ENCODE measurements around the gene FGF16. TPM values are rescaled to one million over a fixed set of nuclear protein-coding genes. Genes with fewer than 3 reads are reported as not detected.
A peak's percentile ranks its signal among the peaks of the same experiment; 100 is the strongest.

FGF16 gene
- total RNA-seq, 2 experiments from 2014 or later: not detected

DNA sequence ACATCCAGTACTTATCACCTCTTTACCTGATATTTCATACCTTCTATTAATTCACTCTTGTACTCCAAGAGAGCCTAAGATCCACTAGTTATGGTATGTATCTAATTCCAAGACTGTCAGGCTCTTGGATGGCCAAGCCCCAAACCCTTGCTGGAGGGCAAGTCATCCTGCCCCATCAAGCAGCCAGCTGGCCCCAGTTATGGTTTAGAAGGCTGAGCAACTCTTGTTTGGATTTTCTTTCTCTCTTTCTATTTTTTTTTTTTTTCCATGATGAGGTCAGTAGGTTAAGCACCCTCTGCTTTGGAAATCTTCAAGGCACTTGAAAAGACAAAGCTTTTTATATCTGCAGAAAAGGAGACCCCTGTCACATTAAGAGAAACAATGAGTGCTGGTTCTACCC, 10.9 kb upstream of the FGF16 start:
- H3K4me3 Mint-ChIP-seq: no peak overlapping the region
- no peak for DNase-seq
- no peaks in the 10 kb centered on the region for H3K27me3 Mint-ChIP-seq
- H3K4me1 Mint-ChIP-seq: no peaks in the 10 kb centered on the region
- H3K9me3 Mint-ChIP-seq (ENCODE audit: low read depth): no peaks in the 10 kb centered on the region
- ATAC-seq: no peak
- no peak overlapping the region for H3K27ac Mint-ChIP-seq
- CTCF ChIA-PET: no interaction called here
- H3K36me3 Mint-ChIP-seq: no peaks in the 10 kb centered on the region

- Mint-ChIP-seq H3K27ac (no peak overlapping the region), H3K4me3 (no peak overlapping the region), H3K4me1 (peaks cover 2% of the 10 kb centered on the region), H3K9me3 (ENCODE audit: low read depth) (no peaks in the 10 kb centered on the region), H3K36me3 (no peaks in the 10 kb centered on the region), H3K27me3 (no peaks in the 10 kb centered on the region)
- ATAC-seq (no peak), DNase-seq (no peak)
- CTCF ChIA-PET: no interaction called here
These were observed 10.5 kb upstream of the FGF16 start for GRCh38 chrX:77436682-77437081.

- Mint-ChIP-seq H3K27ac (no peak overlapping the region), H3K9me3 (ENCODE audit: low read depth) (no peaks in the 10 kb centered on the region), H3K36me3 (no peaks in the 10 kb centered on the region), H3K4me1 (peaks cover 2% of the 10 kb centered on the region), H3K4me3 (no peak overlapping the region), H3K27me3 (no peaks in the 10 kb centered on the region)
- ATAC-seq: no peak
- no peak for DNase-seq
- CTCF ChIA-PET: no interaction called here
These were observed 6.9 kb upstream of the FGF16 start for GRCh38 chrX:77440330-77440729.

GRCh38 chrX:77441033-77441432, 6.2 kb upstream of the FGF16 start:
- H3K9me3 Mint-ChIP-seq (ENCODE audit: low read depth): no peaks in the 10 kb centered on the region
- H3K36me3 Mint-ChIP-seq: no peaks in the 10 kb centered on the region
- H3K4me1 Mint-ChIP-seq: peaks cover 2% of the 10 kb centered on the region
- CTCF ChIA-PET: no interaction called here
- DNase-seq: no peak
- H3K27me3 Mint-ChIP-seq: peaks cover 5% of the 10 kb centered on the region
- no peak for ATAC-seq
- no peak overlapping the region for H3K27ac Mint-ChIP-seq
- no peak overlapping the region for H3K4me3 Mint-ChIP-seq

- H3K9me3 Mint-ChIP-seq (ENCODE audit: low read depth): no peaks in the 10 kb centered on the region
- H3K27me3 Mint-ChIP-seq: peaks cover 5% of the 10 kb centered on the region
- CTCF ChIA-PET: no interaction called here
- H3K27ac Mint-ChIP-seq: no peak overlapping the region
- DNase-seq (no peak), ATAC-seq (no peak)
- no peak overlapping the region for H3K4me3 Mint-ChIP-seq
- no peaks in the 10 kb centered on the region for H3K36me3 Mint-ChIP-seq
- peaks cover 2% of the 10 kb centered on the region for H3K4me1 Mint-ChIP-seq
These were observed 5.7 kb upstream of the FGF16 start for GRCh38 chrX:77441479-77441878.

DNA sequence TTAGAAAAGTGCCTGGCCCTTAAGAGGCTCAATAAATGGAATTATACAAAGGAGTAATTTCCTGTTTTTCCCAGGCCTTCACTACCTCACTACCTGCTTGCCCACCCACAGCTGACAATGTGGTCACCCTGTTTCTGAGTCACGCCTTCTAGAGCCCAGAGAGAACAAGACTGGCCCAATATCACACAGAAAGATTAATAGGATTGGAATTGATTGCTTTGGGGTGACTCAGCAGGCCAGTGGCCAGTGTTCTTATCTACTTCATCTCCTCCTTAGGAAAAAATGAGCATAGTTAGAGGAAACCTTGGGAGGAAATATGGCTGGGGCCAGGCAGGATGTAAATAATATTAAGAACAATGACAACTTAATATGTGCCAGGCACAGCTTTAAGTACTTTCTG, 4.5 kb upstream of the FGF16 start:
- no peak overlapping the region for H3K27ac Mint-ChIP-seq
- no peak for ATAC-seq

DNA sequence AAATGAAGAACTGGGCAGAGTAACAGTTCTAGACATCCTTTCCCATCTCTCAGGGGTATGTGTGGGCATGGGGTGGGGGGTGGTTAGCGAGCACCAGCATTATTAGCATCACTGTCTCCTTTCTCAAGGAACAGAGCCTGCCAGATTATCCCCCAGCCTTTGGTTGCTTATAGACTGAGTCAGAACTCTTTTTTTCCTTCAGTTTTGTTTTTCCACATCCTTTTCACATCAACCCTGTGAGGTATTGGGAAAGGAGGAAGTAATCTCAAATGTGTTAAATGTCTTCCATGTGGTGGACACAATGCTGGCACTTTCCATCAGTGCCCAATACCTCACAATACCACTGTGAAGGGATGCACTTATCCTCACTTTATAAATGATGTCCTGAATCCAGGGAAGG, 3.1 kb upstream of the FGF16 start:
- H3K4me1 Mint-ChIP-seq: peaks cover 6% of the 10 kb centered on the region
- DNase-seq (no peak), ATAC-seq (no peak)
- H3K9me3 Mint-ChIP-seq (ENCODE audit: low read depth): no peaks in the 10 kb centered on the region
- H3K36me3 Mint-ChIP-seq: no peaks in the 10 kb centered on the region
- no peak overlapping the region for H3K4me3 Mint-ChIP-seq
- H3K27ac Mint-ChIP-seq: no peak overlapping the region
- CTCF ChIA-PET: no interaction called here
- peaks cover 20% of the 10 kb centered on the region for H3K27me3 Mint-ChIP-seq

More for the DNA sequence above, 4.5 kb upstream of the FGF16 start:
- Mint-ChIP-seq H3K36me3 (no peaks in the 10 kb centered on the region), H3K4me3 (no peak overlapping the region), H3K9me3 (ENCODE audit: low read depth) (no peaks in the 10 kb centered on the region), H3K4me1 (peaks cover 6% of the 10 kb centered on the region), H3K27me3 (peaks cover 11% of the 10 kb centered on the region)
- CTCF ChIA-PET: no interaction called here
- no peak for DNase-seq

- no peak for ATAC-seq
- CTCF ChIA-PET: no interaction called here
- H3K36me3 Mint-ChIP-seq: no peaks in the 10 kb centered on the region
These were observed 2.6 kb upstream of the FGF16 start for GRCh38 chrX:77444545-77444944.

GRCh38 chrX:77446029-77446585, 1.1 kb upstream of the FGF16 start:
- Mint-ChIP-seq H3K4me3 (peak overlapping the region; percentile 50), H3K4me1 (peaks cover 6% of the 10 kb centered on the region), H3K27me3 (peaks cover 22% of the 10 kb centered on the region), H3K36me3 (no peaks in the 10 kb centered on the region), H3K9me3 (ENCODE audit: low read depth) (no peaks in the 10 kb centered on the region), H3K27ac (no peak overlapping the region)
- CTCF ChIA-PET: interaction anchor here (0.6 kb wide), 1 partner anchor 9 kb away, joined by 3 read pairs; no protein-coding TSS in a partner anchor
- ATAC-seq (no peak), DNase-seq (no peak)

More at GRCh38 chrX:77444545-77444944, 2.6 kb upstream of the FGF16 start:
- Mint-ChIP-seq H3K27ac (no peak overlapping the region), H3K9me3 (ENCODE audit: low read depth) (no peaks in the 10 kb centered on the region), H3K27me3 (peaks cover 22% of the 10 kb centered on the region), H3K4me1 (peaks cover 6% of the 10 kb centered on the region), H3K4me3 (no peak overlapping the region)
- no peak for DNase-seq

DNA sequence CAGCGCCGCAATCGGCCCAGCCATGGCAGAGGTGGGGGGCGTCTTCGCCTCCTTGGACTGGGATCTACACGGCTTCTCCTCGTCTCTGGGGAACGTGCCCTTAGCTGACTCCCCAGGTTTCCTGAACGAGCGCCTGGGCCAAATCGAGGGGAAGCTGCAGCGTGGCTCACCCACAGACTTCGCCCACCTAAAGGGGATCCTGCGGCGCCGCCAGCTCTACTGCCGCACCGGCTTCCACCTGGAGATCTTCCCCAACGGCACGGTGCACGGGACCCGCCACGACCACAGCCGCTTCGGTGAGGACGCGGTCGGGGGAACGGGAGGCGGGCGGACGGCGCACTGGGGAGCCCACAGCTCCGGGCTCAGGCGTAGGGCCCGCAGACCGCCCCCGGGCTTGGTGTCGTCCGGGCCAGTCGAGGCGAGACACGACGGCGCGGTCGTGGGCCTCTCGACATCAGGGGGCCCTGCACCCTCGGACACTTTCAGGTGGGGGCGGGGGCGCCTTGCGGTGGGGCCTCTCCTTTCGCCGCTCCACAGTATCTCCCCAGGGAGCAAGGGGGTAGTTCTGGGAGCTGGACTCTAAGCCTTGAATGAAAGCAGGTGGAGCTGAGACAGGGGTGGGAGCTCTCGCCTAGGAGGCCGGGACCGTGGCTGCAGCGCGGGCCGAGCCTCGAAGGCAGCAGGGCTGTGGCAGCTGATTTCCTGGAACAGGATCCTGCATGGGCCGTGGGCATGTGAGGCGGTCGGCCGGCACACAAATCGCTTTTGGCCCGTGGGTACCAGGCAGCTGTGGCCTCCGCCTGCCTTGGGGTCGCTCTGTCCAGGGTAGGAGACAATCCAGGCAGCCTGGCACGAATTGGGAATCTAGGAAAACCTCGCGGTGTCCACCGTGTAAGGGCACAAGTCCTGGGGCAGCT, 722 bp downstream of the FGF16 start:
- CTCF ChIA-PET: no interaction called here
- ATAC-seq (peak; percentile 27), DNase-seq (no peak)
- peaks cover 4% of the 10 kb centered on the region for H3K4me1 Mint-ChIP-seq
- H3K27ac Mint-ChIP-seq: no peak overlapping the region
- H3K9me3 Mint-ChIP-seq (ENCODE audit: low read depth): no peaks in the 10 kb centered on the region
- peaks cover 22% of the 10 kb centered on the region for H3K27me3 Mint-ChIP-seq
- no peaks in the 10 kb centered on the region for H3K36me3 Mint-ChIP-seq
- H3K4me3 Mint-ChIP-seq: no peak overlapping the region

DNA sequence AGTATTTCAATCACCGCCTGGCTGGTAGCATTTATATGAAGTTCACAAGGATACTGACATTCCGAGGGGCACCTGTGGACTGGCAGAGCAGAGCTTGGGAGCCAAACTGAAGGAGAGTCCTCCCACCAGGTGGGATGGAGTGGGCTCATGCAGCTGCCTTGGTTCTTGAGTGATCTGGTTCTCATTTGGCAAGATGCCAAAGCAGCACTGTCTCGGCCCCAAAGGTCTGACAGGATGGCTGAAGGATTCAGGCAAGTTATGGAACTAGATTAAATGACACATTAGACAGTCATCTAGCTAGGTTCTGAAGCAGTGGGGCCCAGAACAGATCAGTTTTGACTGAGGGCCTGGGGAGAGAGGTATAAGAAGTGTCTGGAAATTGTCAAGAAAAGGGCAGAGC, 3.2 kb downstream of the FGF16 start:
- Mint-ChIP-seq H3K27ac (no peak overlapping the region), H3K4me3 (no peak overlapping the region), H3K9me3 (ENCODE audit: low read depth) (no peaks in the 10 kb centered on the region), H3K4me1 (peaks cover 4% of the 10 kb centered on the region), H3K27me3 (peaks cover 22% of the 10 kb centered on the region), H3K36me3 (no peaks in the 10 kb centered on the region)
- ATAC-seq (no peak), DNase-seq (no peak)
- CTCF ChIA-PET: no interaction called here

GRCh38 chrX:77450996-77451395, 3.8 kb downstream of the FGF16 start:
- no peak overlapping the region for H3K27ac Mint-ChIP-seq
- DNase-seq (no peak), ATAC-seq (no peak)
- CTCF ChIA-PET: no interaction called here
- peaks cover 4% of the 10 kb centered on the region for H3K4me1 Mint-ChIP-seq
- H3K36me3 Mint-ChIP-seq: no peaks in the 10 kb centered on the region
- H3K4me3 Mint-ChIP-seq: no peak overlapping the region
- H3K27me3 Mint-ChIP-seq: peaks cover 17% of the 10 kb centered on the region
- no peaks in the 10 kb centered on the region for H3K9me3 Mint-ChIP-seq (ENCODE audit: low read depth)

DNA sequence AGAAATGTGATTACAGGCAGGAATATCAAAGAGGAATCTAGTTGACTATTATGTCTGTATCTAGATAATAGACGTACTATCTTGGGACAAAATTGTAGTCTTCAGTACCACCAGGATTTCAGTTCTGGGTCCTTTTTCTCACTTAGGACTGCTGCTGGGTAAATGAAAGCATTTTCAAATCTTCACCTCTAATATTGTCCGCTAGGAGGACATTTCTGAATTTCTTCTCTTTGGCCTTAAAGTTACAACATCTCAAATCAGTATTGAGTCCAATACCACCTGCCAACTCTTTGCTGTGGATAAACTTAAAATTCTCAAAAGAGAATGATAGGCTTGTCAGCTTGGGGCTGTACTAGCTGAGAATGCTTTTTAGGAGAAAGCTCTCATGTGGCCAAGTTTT, 6.0 kb downstream of the FGF16 start:
- H3K4me3 Mint-ChIP-seq: no peak overlapping the region
- no peaks in the 10 kb centered on the region for H3K9me3 Mint-ChIP-seq (ENCODE audit: low read depth)
- H3K27me3 Mint-ChIP-seq: peaks cover 10% of the 10 kb centered on the region
- DNase-seq: no peak
- no peak for ATAC-seq
- CTCF ChIA-PET: no interaction called here
- no peaks in the 10 kb centered on the region for H3K36me3 Mint-ChIP-seq
- no peak overlapping the region for H3K27ac Mint-ChIP-seq
- no peaks in the 10 kb centered on the region for H3K4me1 Mint-ChIP-seq

- H3K9me3 Mint-ChIP-seq (ENCODE audit: low read depth): no peaks in the 10 kb centered on the region
- H3K36me3 Mint-ChIP-seq: no peaks in the 10 kb centered on the region
- ATAC-seq (no peak), DNase-seq (no peak)
- H3K4me3 Mint-ChIP-seq: no peak overlapping the region
- H3K27ac Mint-ChIP-seq: no peak overlapping the region
- H3K4me1 Mint-ChIP-seq: no peaks in the 10 kb centered on the region
- CTCF ChIA-PET: interaction anchor here (1.4 kb wide), 1 partner anchor 9 kb away, joined by 3 read pairs; no protein-coding TSS in a partner anchor
- H3K27me3 Mint-ChIP-seq: no peaks in the 10 kb centered on the region
These were observed 8.2 kb downstream of the FGF16 start for GRCh38 chrX:77455437-77455836.
